Measurements from ENCODE around the gene SH3BP5. TPM values are rescaled to one million over a fixed set of nuclear protein-coding genes. Genes with fewer than 3 reads are reported as not detected.

SH3BP5 gene
- total and polyA plus RNA-seq, 2 donors (not counting 1 experiment from before 2014, with no cell fraction given), result 76.6 to 92.3 TPM

DNA sequence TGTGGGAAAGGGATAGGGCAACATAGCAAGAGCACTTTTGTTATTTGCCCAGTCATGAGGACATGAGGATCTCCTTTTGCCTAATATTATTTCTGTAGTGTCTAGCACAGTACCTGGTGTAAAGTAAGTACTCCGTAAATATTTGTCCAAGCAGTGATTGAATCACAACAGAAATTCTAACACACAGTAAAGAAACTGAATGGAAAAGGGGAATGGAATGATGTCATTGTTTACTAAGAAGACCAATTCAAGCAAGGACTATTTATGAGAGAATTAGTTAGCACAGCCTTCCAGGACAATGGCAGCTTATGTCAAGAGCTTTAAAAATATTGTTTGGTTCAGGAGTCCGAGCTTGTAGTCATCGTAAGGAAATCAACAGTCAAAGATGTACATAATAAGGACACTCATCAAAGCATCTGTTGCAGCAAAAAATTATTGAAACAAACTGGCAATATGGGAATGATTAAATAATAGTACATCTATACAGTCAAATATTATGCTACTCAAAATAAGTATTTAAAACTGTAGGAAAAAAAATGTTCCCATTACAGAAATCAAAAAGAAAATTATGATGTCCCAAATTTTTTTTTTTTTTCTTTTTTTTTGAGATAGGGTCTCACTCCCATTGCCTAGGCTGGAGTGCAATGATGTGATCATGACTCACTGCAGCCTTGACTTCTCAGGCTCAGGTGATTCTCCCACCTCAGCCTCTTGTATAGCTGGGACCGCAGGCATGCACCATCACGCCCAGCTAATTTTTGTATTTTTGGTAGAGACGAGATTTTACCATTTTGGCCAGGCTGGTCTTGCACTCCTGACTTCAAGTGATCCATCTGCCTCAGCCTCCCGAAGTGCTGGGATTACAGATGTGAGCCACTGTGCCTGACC is 108.5 kb downstream of the SH3BP5 start:
- Histone ChIP-seq H3K9me3 (ENCODE audit: control extremely low read depth in 1 of 3, control insufficient read depth in 2 of 3, insufficient read depth in 1 of 3, low read length in 2 of 3) (no peaks in the 10 kb centered on the region), H3K9ac (ENCODE audit: low read length) (no peak overlapping the region), H3K4me1 (ENCODE audit: control insufficient read depth in 2 of 2, insufficient read depth in 2 of 2, low read length in 2 of 2) (no peaks in the 10 kb centered on the region), H3K36me3 (replicated peaks in 1 of 2; ENCODE audit: control extremely low read depth in 1 of 2, control insufficient read depth in 1 of 2, extremely low read depth in 1 of 2, insufficient read depth in 2 of 2, low read length in 1 of 2) (peaks cover 12 to 54% of the 10 kb centered on the region in 2 experiments), H3K27me3 (replicated peaks in 1 of 4; ENCODE audit: control extremely low read depth in 1 of 4, control insufficient read depth in 3 of 4, insufficient read depth in 4 of 4, low read length in 3 of 4) (no peaks in the 10 kb centered on the region), H2AFZ (ENCODE audit: insufficient read depth, low read depth, low read length, poor library complexity, severe bottlenecking) (no peak overlapping the region), H3K4me2 (replicated peaks; ENCODE audit: low read depth, low read length, poor library complexity, severe bottlenecking) (no peak overlapping the region), H3K79me2 (ENCODE audit: control insufficient read depth, insufficient read depth, low read length) (peaks cover 11% of the 10 kb centered on the region), H3K27ac (ENCODE audit: low read length in 2 of 2) (no peak overlapping the region), H4K20me1 (ENCODE audit: control insufficient read depth, insufficient read depth, low read length, poor library complexity, severe bottlenecking) (no peaks in the 10 kb centered on the region), H3K4me3 (ENCODE audit: control extremely low read depth in 1 of 5, extremely low read depth in 1 of 5, insufficient read depth in 1 of 5, low read depth in 2 of 5, low read length in 4 of 5) (no peak overlapping the region)
- ChIA-PET POLR2A (no interaction called here), CTCF (interaction anchor here (0.7 kb wide), 1 partner anchor 359 kb away, joined by 3 read pairs; no protein-coding TSS in a partner anchor)
- ATAC-seq (ENCODE audit: low read depth) (no peak), DNase-seq (no peak)
- TF ChIP-seq EZH2 (IDR thresholded peaks at IDR 0.05; ENCODE audit: borderline replicate concordance, insufficient read depth, low read depth, low read length, poor library complexity, severe bottlenecking), result no peak
- TF ChIP-seq, protein P1, sequence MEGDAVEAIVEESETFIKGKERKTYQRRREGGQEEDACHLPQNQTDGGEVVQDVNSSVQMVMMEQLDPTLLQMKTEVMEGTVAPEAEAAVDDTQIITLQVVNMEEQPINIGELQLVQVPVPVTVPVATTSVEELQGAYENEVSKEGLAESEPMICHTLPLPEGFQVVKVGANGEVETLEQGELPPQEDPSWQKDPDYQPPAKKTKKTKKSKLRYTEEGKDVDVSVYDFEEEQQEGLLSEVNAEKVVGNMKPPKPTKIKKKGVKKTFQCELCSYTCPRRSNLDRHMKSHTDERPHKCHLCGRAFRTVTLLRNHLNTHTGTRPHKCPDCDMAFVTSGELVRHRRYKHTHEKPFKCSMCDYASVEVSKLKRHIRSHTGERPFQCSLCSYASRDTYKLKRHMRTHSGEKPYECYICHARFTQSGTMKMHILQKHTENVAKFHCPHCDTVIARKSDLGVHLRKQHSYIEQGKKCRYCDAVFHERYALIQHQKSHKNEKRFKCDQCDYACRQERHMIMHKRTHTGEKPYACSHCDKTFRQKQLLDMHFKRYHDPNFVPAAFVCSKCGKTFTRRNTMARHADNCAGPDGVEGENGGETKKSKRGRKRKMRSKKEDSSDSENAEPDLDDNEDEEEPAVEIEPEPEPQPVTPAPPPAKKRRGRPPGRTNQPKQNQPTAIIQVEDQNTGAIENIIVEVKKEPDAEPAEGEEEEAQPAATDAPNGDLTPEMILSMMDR (IDR thresholded peaks at IDR 0.05), result no peak
- Mint-ChIP-seq H3K27ac (no peak overlapping the region), H3K27me3 (no peaks in the 10 kb centered on the region), H3K9me3 (ENCODE audit: insufficient read depth) (no peaks in the 10 kb centered on the region), H3K4me3 (no peak overlapping the region), H3K4me1 (no peaks in the 10 kb centered on the region)
- WGBS (ENCODE audit: insufficient coverage), result 100% methylated on average over 3 of the region's 7 CpGs
- intact Hi-C loops (cut with micrococcal nuclease), result no loop called here

All from B cell (primary cell).